SHP77 (cell line): ENCODE data around the gene GLIPR1L1.
A peak's percentile ranks its signal among the peaks of the same experiment; 100 is the strongest.

Experiments
- DNase-seq, 2 experiments: peaks; one replicate each; lab custom pipeline; 2025; lab: John Stamatoyannopoulos, UW

Gene GLIPR1L1

DNA sequence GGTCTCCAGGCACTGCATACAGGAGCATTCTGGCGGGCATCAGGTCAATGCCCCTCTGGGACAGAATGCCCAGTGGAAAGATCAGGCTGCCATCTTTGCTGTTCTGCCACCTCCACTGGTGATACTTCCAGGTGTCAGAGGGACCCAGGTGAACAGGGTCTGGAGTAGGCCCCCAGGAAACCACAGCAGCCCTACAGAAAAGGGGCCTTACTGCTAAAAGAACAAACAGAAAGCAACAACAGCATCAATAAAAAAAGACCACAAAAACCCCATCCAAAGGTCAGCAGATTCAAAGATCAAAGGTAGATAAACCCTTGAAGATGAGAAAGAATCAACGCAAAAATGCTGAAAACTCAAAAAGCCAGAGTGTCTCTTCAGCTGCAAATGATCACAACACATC, 15.9 kb downstream of the GLIPR1L1 start:
- DNase-seq: no peak

DNA sequence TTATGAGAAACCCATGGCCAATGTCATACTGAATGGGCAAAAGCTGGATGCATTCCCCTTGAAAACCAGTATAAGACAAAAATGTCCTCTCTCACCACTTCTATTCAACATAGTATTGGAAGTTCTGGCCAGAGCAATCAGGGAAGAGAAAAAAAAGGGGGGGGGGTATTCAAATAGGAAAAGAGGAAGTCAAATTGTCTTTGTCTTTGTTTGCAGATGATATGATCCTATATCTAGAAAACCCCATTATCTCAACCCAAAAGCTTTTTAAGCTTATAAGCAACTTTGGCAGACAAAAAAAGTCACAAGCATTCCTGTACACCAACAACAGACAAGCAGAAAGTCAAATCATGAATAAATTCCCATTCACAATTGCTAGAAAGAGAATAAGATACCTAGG, 19.5 kb downstream of the GLIPR1L1 start:
- no peak for DNase-seq

DNA sequence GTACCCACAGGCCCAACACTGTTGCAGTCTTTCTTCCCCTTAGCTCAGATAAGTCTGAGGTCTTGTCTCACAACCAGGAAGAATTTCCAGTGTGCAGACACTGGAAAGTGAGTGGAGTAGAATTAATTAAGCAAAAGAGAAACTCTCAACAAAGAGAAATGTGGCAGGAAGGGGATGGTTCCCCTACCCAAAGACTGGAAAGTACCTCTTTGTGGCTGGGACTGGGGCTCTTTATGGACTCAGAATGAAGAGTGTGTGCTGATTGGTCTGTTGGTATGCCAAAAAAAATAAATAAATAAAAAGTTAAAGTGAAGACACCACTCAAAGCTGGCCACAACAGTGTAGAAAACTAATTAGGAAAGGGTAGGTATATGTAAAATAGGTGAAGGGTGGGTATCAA, 26.4 kb downstream of the GLIPR1L1 start:
- DNase-seq: no peak

DNA sequence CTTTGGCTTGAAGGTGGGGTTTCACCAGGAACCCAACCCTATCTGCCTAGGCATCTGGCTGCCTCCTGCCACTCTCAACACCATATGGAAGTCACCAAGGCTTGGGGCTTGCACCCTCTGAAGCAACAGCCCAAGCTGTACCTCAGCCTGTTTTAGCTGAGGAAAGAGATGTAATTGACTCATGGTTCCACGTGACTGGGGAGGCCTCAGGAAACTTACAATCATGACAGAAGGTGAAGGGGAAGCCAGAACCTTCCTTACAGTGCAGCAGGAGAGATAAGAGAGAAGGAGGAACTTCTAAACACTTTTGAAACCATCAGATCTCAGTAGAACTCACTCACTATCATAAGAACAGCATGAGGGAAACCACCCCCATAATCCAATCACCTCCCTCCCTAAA, 26.9 kb downstream of the GLIPR1L1 start:
- no peak for DNase-seq

- DNase-seq: peak in 1 of 2 experiments; percentile 3
Measured at GRCh38 chr12:75364919-75365318, 30.4 kb downstream of the GLIPR1L1 start.

- no peak for DNase-seq
Measured at GRCh38 chr12:75366629-75367028, 32.2 kb downstream of the GLIPR1L1 start.

GRCh38 chr12:75374971-75375370, 40.5 kb downstream of the GLIPR1L1 start:
- no peak for DNase-seq

DNA sequence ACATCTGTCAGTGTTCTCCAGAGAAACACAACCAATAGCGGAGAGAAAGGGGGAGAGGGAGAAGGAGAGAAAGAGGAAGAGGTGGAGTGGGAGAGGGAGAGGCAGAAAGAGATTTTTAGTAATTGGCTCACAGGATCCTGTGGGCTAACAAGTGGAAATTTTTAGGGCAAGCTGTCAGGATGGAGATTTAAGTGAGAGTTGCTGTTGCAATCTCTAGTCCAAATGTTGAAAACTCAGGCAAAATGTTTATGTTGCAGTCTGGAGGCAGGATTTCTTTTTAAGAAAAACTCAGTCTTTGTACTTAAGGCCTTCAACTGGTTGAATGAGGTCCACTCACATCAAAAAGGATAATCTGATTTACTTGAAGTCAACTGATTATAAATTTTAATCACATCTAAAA, 43.9 kb downstream of the GLIPR1L1 start:
- DNase-seq: no peak

DNA sequence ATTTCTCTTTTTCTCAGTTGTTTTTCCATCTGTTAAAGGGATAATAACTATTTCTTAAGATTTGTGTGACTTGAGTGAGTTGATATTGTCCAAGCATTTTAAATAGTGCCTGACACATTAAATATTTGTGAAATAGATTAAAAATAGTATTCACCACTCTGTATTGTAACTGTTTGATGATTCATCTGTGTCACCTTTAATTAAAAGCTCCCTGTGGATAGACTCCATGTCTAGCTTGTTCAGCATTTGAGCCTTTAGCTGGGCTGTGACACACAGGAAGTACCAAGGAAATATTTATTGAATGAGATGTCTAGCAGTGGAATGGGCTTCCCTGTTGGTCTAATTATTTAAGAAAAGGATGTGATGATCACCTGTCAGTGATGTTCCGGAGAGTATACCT, 54.6 kb downstream of the GLIPR1L1 start:
- DNase-seq: no peak

DNA sequence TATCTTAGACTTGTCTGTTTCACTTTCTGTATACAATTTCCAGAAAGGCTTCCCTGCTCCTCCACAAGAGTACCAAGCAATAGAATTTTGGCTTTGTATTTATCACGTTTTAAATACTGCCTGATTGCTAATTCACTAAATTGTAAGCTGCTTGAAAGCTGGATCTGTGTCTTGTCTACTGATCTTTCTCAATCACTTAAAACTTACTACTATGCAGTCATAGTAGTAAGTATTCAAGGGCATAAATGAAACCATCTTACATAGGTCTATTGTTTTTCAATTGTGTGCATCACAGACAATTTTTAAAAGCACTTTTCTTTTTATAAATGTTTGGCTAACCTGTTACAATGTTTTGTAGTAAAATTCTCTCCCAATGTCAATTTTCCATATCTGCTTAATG, 55.2 kb downstream of the GLIPR1L1 start:
- no peak for DNase-seq

DNA sequence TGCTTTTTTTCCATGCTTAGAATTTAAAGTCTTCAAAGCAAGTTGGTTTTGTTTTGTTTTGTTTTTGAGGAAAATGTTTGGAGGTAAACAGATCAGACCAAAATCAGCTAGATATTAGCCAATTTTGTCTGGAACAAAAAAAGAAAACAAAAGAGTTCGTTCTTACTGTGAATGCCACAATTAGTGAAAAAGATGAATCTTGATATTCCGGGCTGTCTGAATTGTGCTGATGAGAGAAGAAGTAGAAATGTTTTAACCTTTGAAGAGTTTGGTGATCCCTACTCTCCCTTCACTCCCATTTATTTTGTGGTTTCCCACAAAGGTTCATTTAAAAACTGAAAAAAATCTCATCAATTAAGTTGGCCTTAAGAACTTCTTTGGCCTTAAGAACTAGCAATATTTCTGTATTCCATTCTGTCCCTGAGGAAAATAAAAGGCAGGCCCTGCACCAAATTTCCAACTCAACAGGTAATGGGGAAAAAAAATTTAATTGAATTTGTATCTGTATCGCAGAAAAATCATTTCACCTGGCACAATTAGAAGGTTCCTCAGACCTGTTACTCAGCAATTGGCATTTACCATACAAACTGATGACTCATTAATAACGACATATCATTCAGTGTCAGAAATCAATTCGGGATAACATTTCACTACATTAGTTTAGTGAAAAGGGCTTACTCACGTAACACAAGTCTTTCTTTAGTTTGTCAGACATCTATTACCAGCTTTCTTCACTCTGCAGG, 55.9 kb downstream of the GLIPR1L1 start:
- no peak for DNase-seq

GRCh38 chr12:75390899-75391538, 56.5 kb downstream of the GLIPR1L1 start, which contains the start of gene GLIPR1L2:
TSS of gene GLIPR1L2 (plus strand) at chr12:75391089. CDS start at chr12:75391117, 28 bp downstream.
- DNase-seq: peak; percentile 98 to 100

DNA sequence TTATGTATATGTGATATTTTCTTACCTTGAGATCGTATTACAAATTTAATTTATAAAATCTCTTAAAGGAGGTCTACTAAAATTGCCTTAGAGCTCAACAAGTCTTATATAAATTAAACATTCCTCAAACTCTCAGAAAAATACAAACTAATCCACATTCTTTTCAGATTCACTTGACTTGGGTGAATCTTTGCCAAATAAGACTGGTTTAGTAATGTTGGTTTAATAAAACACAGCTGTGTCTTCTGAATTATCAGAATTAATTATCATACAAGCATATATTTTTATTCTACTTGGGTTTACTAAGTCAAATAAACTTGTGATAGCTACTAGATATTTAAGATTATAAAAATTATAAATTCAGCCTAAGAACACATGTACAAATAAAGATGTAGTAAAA, 69.8 kb downstream of the GLIPR1L1 start:
- DNase-seq: no peak

DNA sequence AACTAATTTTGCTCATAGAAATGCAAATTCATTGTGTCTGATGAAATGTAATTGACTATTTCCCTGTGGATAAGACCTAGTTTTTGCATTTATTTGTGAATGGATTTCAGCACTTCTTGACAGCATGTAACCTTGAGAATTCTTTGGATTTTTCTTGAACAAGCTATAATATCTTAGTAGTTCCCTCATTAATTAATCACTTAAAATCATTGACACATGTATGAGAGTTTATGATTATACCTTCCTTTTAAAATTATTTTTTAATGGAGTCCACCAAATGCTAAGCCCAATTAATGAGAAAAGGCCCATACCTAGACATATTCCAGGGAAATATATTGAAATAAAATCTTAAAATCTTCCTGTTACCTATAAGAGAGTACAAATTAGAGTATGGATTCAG, 73.2 kb downstream of the GLIPR1L1 start:
- no peak for DNase-seq

- DNase-seq: no peak
Measured at GRCh38 chr12:75409830-75410229, 75.4 kb downstream of the GLIPR1L1 start.

DNA sequence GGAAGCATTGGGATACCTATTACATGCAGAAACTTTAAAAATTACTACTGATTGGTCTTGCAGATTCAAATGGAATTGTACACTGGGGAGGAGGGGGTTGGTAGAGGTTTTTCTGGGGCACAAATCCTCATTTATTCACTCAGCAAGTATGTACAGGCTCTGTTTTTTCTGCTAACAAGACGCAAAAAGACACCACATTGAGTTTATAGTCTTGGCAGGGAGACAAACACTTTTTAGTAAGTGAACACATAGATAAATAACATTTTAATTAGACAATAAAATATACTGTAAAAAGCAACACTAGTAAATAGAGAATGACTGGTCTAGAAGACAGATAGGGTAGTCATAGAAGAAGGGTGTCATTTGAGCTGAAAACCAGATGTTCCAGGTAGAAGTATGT, 80.2 kb downstream of the GLIPR1L1 start:
- no peak for DNase-seq

DNA sequence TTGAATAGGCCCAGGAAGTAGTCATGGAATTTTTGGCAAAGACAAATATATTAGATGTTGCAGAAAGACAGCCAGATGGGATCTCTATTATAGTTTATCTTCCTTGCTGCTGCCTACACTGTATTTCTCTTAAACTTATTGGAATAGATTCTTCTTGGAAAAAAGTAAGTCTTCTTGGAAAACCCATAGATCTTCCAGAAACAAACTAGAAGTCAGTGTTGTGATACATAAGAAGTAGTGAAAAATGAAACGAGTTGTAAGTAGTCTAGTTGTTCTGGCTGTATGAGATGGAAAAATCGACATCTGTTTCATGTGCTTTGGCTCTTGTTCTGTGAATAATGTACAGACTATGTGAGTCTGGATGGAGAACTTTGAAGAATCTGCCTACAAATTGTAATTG, 85.4 kb downstream of the GLIPR1L1 start:
- no peak for DNase-seq
